ENCODE measurements around the gene SPSB1. TPM values are rescaled to one million over a fixed set of nuclear protein-coding genes. Genes with fewer than 3 reads are reported as not detected.
A peak's percentile ranks its signal among the peaks of the same experiment; 100 is the strongest.

Gene SPSB1
- polyA plus RNA-seq, 1 donor (not counting 4 experiments of a cell fraction or from before 2014, with no cell fraction given): 19.8 TPM

GRCh38 chr1:9269721-9270120 is 23.0 kb upstream of the SPSB1 start:
- no peak overlapping the region for H3K4me2 ChIP-seq (ENCODE audit: control insufficient read depth, extremely low read depth, insufficient read depth, low read depth, low read length)
- dilution Hi-C loops (cut with MboI; ENCODE audit: extremely low pct_ligation_motif_present, low sequenced_read_pairs): no loop called here
- H2AFZ ChIP-seq (ENCODE audit: control insufficient read depth, low read length): no peak overlapping the region
- FAIRE-seq (no peak), DNase-seq (ENCODE audit: low read depth, low spot score) (no peak)
- no peaks in the 10 kb centered on the region for H3K9me3 ChIP-seq (ENCODE audit: control insufficient read depth, low read depth, low read length)
- no peaks in the 10 kb centered on the region for H4K20me1 ChIP-seq (ENCODE audit: control insufficient read depth, extremely low read depth, insufficient read depth, low read length)
- peaks cover 6% of the 10 kb centered on the region for H3K27me3 ChIP-seq (ENCODE audit: control insufficient read depth, extremely low read depth, insufficient read depth, low read length)
- H3K4me1 ChIP-seq (ENCODE audit: control insufficient read depth, extremely low read depth, insufficient read depth, low read length): peaks cover 12% of the 10 kb centered on the region
- no peaks in the 10 kb centered on the region for H3K36me3 ChIP-seq (ENCODE audit: control insufficient read depth in 2 of 2, extremely low read depth in 1 of 2, insufficient read depth in 2 of 2, low read length in 2 of 2)
- no peak overlapping the region for H3K27ac ChIP-seq (ENCODE audit: control insufficient read depth, insufficient read depth, low read length)
- no peak overlapping the region for H3K9ac ChIP-seq (ENCODE audit: control insufficient read depth, extremely low read depth, insufficient read depth, low read length)
- H3K4me3 ChIP-seq (ENCODE audit: control insufficient read depth in 2 of 3, extremely low read depth in 1 of 3, insufficient read depth in 2 of 3, low read depth in 1 of 3, low read length in 3 of 3): no peak overlapping the region
- TF ChIP-seq CTCF (optimal IDR thresholded peaks at IDR 0.05 in 1 of 3, IDR thresholded peaks at IDR 0.05 in 1 of 3, conservative IDR thresholded peaks at IDR 0.05 in 1 of 3; ENCODE audit: extremely low read depth in 1 of 3, insufficient read depth in 2 of 3, low read length in 3 of 3) (no peak), EZH2 (IDR thresholded peaks at IDR 0.05; ENCODE audit: low read length) (no peak)
- H3K9me1 ChIP-seq (ENCODE audit: control insufficient read depth, extremely low read depth, insufficient read depth, low read length): no peaks in the 10 kb centered on the region
- H3K79me2 ChIP-seq (ENCODE audit: control insufficient read depth, insufficient read depth, low read length): no peaks in the 10 kb centered on the region

- Histone ChIP-seq H4K20me1 (ENCODE audit: control insufficient read depth, extremely low read depth, insufficient read depth, low read length) (no peaks in the 10 kb centered on the region), H3K79me2 (ENCODE audit: control insufficient read depth, insufficient read depth, low read length) (no peaks in the 10 kb centered on the region), H3K27ac (ENCODE audit: control insufficient read depth, insufficient read depth, low read length) (no peak overlapping the region), H3K9me3 (ENCODE audit: control insufficient read depth, low read depth, low read length) (no peaks in the 10 kb centered on the region), H3K9me1 (ENCODE audit: control insufficient read depth, extremely low read depth, insufficient read depth, low read length) (no peaks in the 10 kb centered on the region), H3K4me2 (ENCODE audit: control insufficient read depth, extremely low read depth, insufficient read depth, low read depth, low read length) (no peak overlapping the region), H3K9ac (ENCODE audit: control insufficient read depth, extremely low read depth, insufficient read depth, low read length) (no peak overlapping the region), H2AFZ (ENCODE audit: control insufficient read depth, low read length) (no peak overlapping the region), H3K27me3 (ENCODE audit: control insufficient read depth, extremely low read depth, insufficient read depth, low read length) (peaks cover 6% of the 10 kb centered on the region), H3K4me3 (ENCODE audit: control insufficient read depth in 2 of 3, extremely low read depth in 1 of 3, insufficient read depth in 2 of 3, low read depth in 1 of 3, low read length in 3 of 3) (no peak overlapping the region), H3K36me3 (ENCODE audit: control insufficient read depth in 2 of 2, extremely low read depth in 1 of 2, insufficient read depth in 2 of 2, low read length in 2 of 2) (no peaks in the 10 kb centered on the region), H3K4me1 (ENCODE audit: control insufficient read depth, extremely low read depth, insufficient read depth, low read length) (peaks cover 15% of the 10 kb centered on the region)
- TF ChIP-seq EZH2 (IDR thresholded peaks at IDR 0.05; ENCODE audit: low read length) (no peak), CTCF (optimal IDR thresholded peaks at IDR 0.05 in 1 of 3, IDR thresholded peaks at IDR 0.05 in 1 of 3, conservative IDR thresholded peaks at IDR 0.05 in 1 of 3; ENCODE audit: extremely low read depth in 1 of 3, insufficient read depth in 2 of 3, low read length in 3 of 3) (no peak)
- FAIRE-seq (peak; percentile 26), DNase-seq (ENCODE audit: low read depth, low spot score) (no peak)
- dilution Hi-C loops (cut with MboI; ENCODE audit: extremely low pct_ligation_motif_present, low sequenced_read_pairs): no loop called here
These were observed 22.3 kb upstream of the SPSB1 start for GRCh38 chr1:9270290-9270883.

Measured in keratinocyte (primary cell).